Sigmoid colon (tissue), 7 donors: ENCODE data around the gene CPLX1. TPM values are rescaled to one million over a fixed set of nuclear protein-coding genes. Genes with fewer than 3 reads are reported as not detected.

Source experiments
- DNase-seq: peaks from one replicate; pipeline ENCODE4 v3.0.0-alpha.2; 2019
- H3K27ac ChIP-seq, 4 donors: fragments of 200-600 bp; sonication (generic); one replicate each; pipeline ENCODE4 v1.5.1; 2016 to 2019; ENCODE audit warnings: mild to moderate bottlenecking in 1 of 4
- H3K27me3 ChIP-seq, 3 donors: fragments of 200-600 bp; sonication (generic); one replicate each; pipeline ENCODE4 v1.5.1; 2019; ENCODE audit warnings: mild to moderate bottlenecking in 1 of 3
- H3K36me3 ChIP-seq, 4 donors: fragments of 200-600 bp; sonication (generic); one replicate each; pipeline ENCODE4 v1.5.1; 2016 to 2019
- H3K4me1 ChIP-seq, 4 donors: fragments of 200-600 bp; sonication (generic); one replicate each; pipeline ENCODE4 v1.5.1; 2017 to 2019
- H3K4me3 ChIP-seq, 4 donors: fragments of 200-600 bp; sonication (generic); one replicate each; pipeline ENCODE4 v1.5.1; 2017 to 2019; ENCODE audit warnings: mild to moderate bottlenecking in 2 of 4, moderate library complexity in 1 of 4
- H3K9me3 ChIP-seq, 4 donors: fragments of 200-600 bp in 3 of 4; sonication (generic) in 3 of 4; one replicate each; pipeline versions ENCODE4 v1.5.1 to v1.6.1; 2013 to 2019
- CTCF ChIP-seq, 4 experiments: fragments of 450-650 bp in 3 of 4; fragments of 200-600 bp in 1 of 4; IDR thresholded peaks; one replicate each; pipeline ENCODE4 v1.5.1; 2016 to 2019; ENCODE audit warnings: antibody characterized with exemption in 4 of 4, mild to moderate bottlenecking in 3 of 4, moderate library complexity in 2 of 4
- EP300 ChIP-seq, 4 donors: sonication (generic); formaldehyde crosslinking; IDR thresholded peaks; one replicate each; pipeline ENCODE4 v1.6.1; 2017; ENCODE audit warnings: antibody characterized with exemption in 4 of 4
- POLR2A ChIP-seq, 2 donors: fragments of 450-650 bp; IDR thresholded peaks; one replicate each; pipeline ENCODE4 v1.6.1; 2016; ENCODE audit warnings: antibody characterized with exemption in 2 of 2, mild to moderate bottlenecking in 2 of 2, moderate library complexity in 2 of 2
- POLR2AphosphoS5 ChIP-seq, 4 donors: sonication (generic); formaldehyde crosslinking; IDR thresholded peaks; one replicate each; pipeline ENCODE4 v1.6.1; 2017; ENCODE audit warnings: antibody characterized with exemption in 4 of 4
- WGBS, 2 donors: extraction: QIAGEN DNeasy Blood & Tissue Kit; methylation state at CpG; one replicate each; pipeline ENCODE4 v1.1.7; 2013; 5-methylcytosine and 5-hydroxymethylcytosine counted together
- intact Hi-C: fragments of 100-400 bp; cut with DNase I; formaldehyde crosslinking; loops from one replicate; pipeline ENCODE4 v1.15.1; 2023
- polyA plus RNA-seq, 3 donors: library from polyadenylated mRNA; stranded (reverse); fragments of 200-250 nt; gene quantifications; one replicate each; pipeline ENCODE4 v1.2.3, GENCODE V29; 2013
- total RNA-seq, 4 donors: library from RNA; depleted of rRNA; stranded (reverse); fragments of >200 nt; gene quantifications; one replicate each; pipeline ENCODE4 v1.1.0, GENCODE V29; 2016
- donor health status: healthy with polysubstance abuse.
- donor health status: Bipolar disorder and iron deficiency.
- donor health status: healthy.

CPLX1 gene
- total and polyA plus RNA-seq, 7 donors = 0.23 to 3.0 (median 0.49) TPM

- TF ChIP-seq POLR2AphosphoS5 (IDR thresholded peaks at IDR 0.05) (no peak), POLR2A (IDR thresholded peaks at IDR 0.05) (no peak), CTCF (IDR thresholded peaks at IDR 0.05) (no peak), EP300 (IDR thresholded peaks at IDR 0.05) (no peak)
- Histone ChIP-seq H3K27me3 (peaks cover 0 to 22% (median 13%) of the 10 kb centered on the region in 3 donors), H3K27ac (no peak overlapping the region), H3K4me3 (no peak overlapping the region), H3K36me3 (no peaks in the 10 kb centered on the region), H3K9me3 (peaks cover 0 to 25% (median 14%) of the 10 kb centered on the region in 4 donors), H3K4me1 (no peaks in the 10 kb centered on the region)
- no peak for DNase-seq
- WGBS, 2 donors = 41 to 79% methylated on average over 46 of the region's 46 CpGs
- intact Hi-C loops = no loop called here
Measured at GRCh38 chr4:835148-836002, 9.4 kb upstream of the CPLX1 start.

GRCh38 chr4:834368-835147, 8.6 kb upstream of the CPLX1 start:
- no peak overlapping the region for H3K4me3 ChIP-seq
- 74 to 86% methylated on average over 29 of the region's 29 CpGs for WGBS, 2 donors
- H3K4me1 ChIP-seq = no peaks in the 10 kb centered on the region
- H3K27ac ChIP-seq = no peak overlapping the region
- intact Hi-C loops = no loop called here
- no peak for DNase-seq
- H3K27me3 ChIP-seq = peaks cover 0 to 30% (median 21%) of the 10 kb centered on the region in 3 donors
- H3K9me3 ChIP-seq = peaks cover 0 to 25% (median 14%) of the 10 kb centered on the region in 4 donors
- H3K36me3 ChIP-seq = no peaks in the 10 kb centered on the region
- TF ChIP-seq POLR2AphosphoS5 (IDR thresholded peaks at IDR 0.05) (no peak), EP300 (IDR thresholded peaks at IDR 0.05) (no peak), CTCF (IDR thresholded peaks at IDR 0.05) (no peak), POLR2A (IDR thresholded peaks at IDR 0.05) (no peak)

- H3K36me3 ChIP-seq = no peaks in the 10 kb centered on the region
- TF ChIP-seq POLR2A (IDR thresholded peaks at IDR 0.05) (no peak), EP300 (IDR thresholded peaks at IDR 0.05) (no peak)
- intact Hi-C loops = no loop called here
- H3K27me3 ChIP-seq = peaks cover 0 to 37% (median 28%) of the 10 kb centered on the region in 3 donors
- H3K9me3 ChIP-seq = peaks cover 0 to 23% (median 14%) of the 10 kb centered on the region in 4 donors
- no peak for DNase-seq
- WGBS, 2 donors = 52 to 68% methylated on average over 18 of the region's 18 CpGs
- H3K4me1 ChIP-seq = no peaks in the 10 kb centered on the region
- no peak overlapping the region for H3K27ac ChIP-seq
- H3K4me3 ChIP-seq = no peak overlapping the region
Measured at GRCh38 chr4:833731-834367, 7.9 kb upstream of the CPLX1 start.

GRCh38 chr4:833156-833555, 7.2 kb upstream of the CPLX1 start:
- no peak for DNase-seq
- Histone ChIP-seq H3K36me3 (no peaks in the 10 kb centered on the region), H3K27me3 (peaks cover 0 to 44% (median 33%) of the 10 kb centered on the region in 3 donors), H3K27ac (no peak overlapping the region), H3K9me3 (peaks cover 0 to 17% (median 12%) of the 10 kb centered on the region in 4 donors), H3K4me3 (no peak overlapping the region), H3K4me1 (no peaks in the 10 kb centered on the region)
- 50 to 76% methylated on average over 10 of the region's 10 CpGs for WGBS, 2 donors
- TF ChIP-seq POLR2AphosphoS5 (IDR thresholded peaks at IDR 0.05) = no peak
- no peak for TF ChIP-seq POLR2A (IDR thresholded peaks at IDR 0.05)
- no peak for TF ChIP-seq CTCF (IDR thresholded peaks at IDR 0.05)
- TF ChIP-seq EP300 (IDR thresholded peaks at IDR 0.05) = no peak
- intact Hi-C loops = no loop called here
